ENCODE data around the gene DIS3L2. TPM values are rescaled to one million over a fixed set of nuclear protein-coding genes. Genes with fewer than 3 reads are reported as not detected.

Gene DIS3L2
- total RNA-seq, 2 donors from 2014 or later: 55.5 to 67.2 TPM

DNA sequence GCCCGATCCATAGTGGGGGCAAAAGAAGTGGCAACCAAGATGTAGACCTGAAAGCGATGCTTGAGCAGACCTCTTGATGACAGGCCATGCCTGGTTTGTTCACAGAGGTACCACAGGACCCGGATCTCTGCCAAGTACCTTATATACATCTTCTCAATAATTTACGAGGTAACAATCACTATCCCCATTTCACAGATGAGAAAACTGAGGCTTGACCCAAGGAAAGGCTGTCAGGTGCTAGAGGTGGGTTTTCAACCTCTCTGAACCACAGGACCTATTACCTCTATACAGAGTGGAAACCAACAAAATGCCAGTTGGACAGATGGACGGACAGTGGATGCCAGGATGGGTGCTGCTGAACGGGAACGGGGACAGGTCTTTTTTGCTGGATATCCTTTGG, 13.8 kb upstream of the DIS3L2 start:
- no peak overlapping the region for H3K4me3 Mint-ChIP-seq

DNA sequence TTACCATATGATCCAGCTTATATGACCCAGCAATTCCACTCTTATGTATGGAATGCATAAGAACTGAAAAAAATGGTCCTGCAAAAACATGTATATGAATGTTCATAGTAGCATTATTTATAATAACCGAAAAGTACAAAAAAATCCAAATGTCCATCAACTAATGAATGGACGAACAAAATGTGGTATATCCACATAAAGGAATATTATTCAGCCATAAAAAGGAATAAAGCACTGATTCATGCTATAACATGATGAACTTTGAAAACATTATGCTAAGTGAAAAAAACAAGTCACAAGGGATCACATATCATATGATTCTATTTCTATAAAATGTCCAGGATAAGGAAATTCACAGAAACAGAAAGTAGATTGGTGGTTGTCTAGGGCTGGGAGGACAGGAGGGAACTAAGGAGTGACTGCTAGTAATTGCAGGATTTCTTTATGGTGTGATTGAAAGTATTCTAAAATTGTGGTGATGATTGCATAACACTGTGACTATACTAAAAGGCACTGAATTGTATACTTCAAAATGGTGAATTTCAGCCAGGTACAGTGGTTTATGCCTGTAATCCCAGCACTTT, 10.0 kb upstream of the DIS3L2 start:
- H3K9me3 ChIP-seq (ENCODE audit: control insufficient read depth, low read length, poor library complexity, severe bottlenecking): no peaks in the 10 kb centered on the region
- no peak overlapping the region for H3K27ac Mint-ChIP-seq
- ATAC-seq (no peak), DNase-seq (no peak)
- H3K36me3 Mint-ChIP-seq (ENCODE audit: low read depth): no peaks in the 10 kb centered on the region
- peaks cover 27% of the 10 kb centered on the region for H3K27me3 Mint-ChIP-seq
- H3K4me1 Mint-ChIP-seq: no peaks in the 10 kb centered on the region
- no peak overlapping the region for H3K4me3 Mint-ChIP-seq

More for the DNA sequence above, 13.8 kb upstream of the DIS3L2 start:
- H3K4me1 Mint-ChIP-seq: no peaks in the 10 kb centered on the region
- peaks cover 23% of the 10 kb centered on the region for H3K27me3 Mint-ChIP-seq
- DNase-seq (no peak), ATAC-seq (no peak)
- no peaks in the 10 kb centered on the region for H3K36me3 Mint-ChIP-seq (ENCODE audit: low read depth)
- no peak overlapping the region for H3K27ac Mint-ChIP-seq
- H3K9me3 ChIP-seq (ENCODE audit: control insufficient read depth, low read length, poor library complexity, severe bottlenecking): no peaks in the 10 kb centered on the region

DNA sequence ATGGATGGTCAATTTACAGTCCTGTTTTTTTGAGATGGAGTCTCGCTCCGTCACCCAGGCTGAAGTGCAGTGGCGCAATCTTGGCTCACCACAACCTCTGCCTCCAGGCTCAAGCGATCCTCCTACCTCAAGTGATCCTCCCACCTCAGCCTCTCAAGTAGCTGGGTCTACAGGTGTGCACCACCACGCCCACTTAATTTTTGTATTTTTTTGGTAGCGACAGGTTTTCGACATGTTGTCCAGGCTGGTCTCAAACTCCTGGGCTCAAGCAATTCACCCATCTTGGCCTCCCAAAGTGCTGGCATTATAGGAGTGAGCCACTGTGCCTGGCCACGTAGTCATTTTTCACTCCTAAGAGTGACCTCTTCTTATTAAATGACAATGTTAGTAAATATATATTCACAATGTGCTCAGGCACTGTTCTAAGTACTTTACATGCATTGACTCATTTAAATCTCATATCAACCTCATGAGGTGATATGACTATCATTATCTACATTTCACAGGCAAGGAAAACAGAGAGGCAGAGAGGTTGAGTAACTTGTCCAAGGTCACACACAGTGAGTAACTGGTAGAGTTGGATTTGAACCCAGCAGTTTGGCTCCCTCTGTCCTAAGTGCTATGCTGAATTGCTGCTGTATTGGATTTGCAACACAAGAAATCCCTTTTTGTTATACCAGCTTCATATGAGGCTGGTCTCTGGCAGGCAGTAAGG, 5.6 kb upstream of the DIS3L2 start:
- Mint-ChIP-seq H3K4me3 (no peak overlapping the region), H3K27me3 (peaks cover 27% of the 10 kb centered on the region), H3K36me3 (ENCODE audit: low read depth) (no peaks in the 10 kb centered on the region), H3K4me1 (peaks cover 2% of the 10 kb centered on the region), H3K27ac (no peak overlapping the region)
- ATAC-seq: no peak
- no peaks in the 10 kb centered on the region for H3K9me3 ChIP-seq (ENCODE audit: control insufficient read depth, low read length, poor library complexity, severe bottlenecking)
- DNase-seq: no peak

DNA sequence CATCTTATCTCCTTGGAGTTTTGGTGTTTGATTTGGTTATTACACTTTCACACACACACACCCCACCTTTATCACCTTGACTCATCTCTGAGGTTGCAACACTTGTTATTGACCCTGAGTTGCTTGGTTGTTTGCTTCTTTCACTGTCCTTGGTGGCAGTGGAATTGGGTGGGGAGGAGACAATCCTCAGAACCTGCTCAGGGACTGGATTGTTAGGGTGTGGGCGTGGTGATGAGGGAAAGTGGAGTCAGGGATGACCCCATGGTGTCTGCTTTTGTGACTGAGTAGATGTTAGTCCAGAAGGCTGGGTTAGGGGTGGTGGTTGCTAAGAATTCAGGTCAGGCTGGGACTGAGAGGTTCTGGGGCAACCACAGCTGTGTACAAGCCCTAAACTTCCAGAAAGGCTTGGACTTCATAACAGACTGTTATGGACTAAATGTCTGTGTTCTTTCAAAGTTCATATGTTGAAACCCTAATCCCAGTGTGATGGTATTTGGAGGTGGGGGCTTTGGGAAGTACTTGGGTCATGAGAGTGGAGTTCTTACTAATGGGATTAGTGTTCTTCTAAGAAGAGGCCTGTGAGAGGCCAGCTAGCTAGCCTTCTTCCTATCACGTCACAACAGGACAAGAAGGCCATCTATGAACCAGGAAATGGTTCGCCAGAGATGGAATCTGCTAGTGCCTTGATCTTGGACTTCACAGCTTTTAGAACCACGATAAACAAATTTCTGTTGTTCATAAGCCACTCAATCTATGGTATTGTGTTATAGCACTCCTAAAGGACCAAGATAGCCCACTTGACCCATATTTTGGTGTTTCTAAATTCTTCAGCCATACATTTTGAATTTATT, 3.4 kb upstream of the DIS3L2 start:
- H3K4me1 Mint-ChIP-seq: peaks cover 14% of the 10 kb centered on the region
- no peak for ATAC-seq
- H3K27ac Mint-ChIP-seq: no peak overlapping the region
- peaks cover 25% of the 10 kb centered on the region for H3K27me3 Mint-ChIP-seq
- no peaks in the 10 kb centered on the region for H3K9me3 ChIP-seq (ENCODE audit: control insufficient read depth, low read length, poor library complexity, severe bottlenecking)
- no peak overlapping the region for H3K4me3 Mint-ChIP-seq
- DNase-seq: no peak
- peaks cover 2% of the 10 kb centered on the region for H3K36me3 Mint-ChIP-seq (ENCODE audit: low read depth)

DNA sequence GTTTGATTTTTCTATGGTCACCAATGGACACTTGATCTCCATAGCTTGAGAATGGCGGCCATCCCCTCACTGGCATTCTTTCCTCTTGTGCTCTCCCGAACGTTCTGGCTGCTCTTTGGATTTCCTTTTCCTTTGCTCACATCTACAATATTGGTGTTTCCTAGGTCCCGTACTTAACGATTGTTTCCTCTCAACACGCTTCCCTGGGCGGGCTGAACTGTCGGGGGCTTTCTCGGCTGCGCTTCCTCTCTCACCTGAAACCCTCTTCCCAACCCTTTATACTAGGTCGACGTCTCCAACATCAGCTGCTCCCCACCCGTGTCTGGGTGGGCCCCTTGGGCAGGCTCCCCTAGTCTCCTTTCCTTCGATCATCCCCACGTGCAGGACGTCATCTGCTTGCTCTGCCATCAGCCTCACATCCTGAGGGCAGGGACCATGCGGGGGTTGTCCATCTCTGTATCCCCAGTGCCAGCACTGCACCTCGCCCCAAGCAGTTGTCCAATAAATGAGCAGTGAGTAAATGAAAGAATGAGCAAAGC, 634 bp upstream of the DIS3L2 start:
- Mint-ChIP-seq H3K4me3 (peak overlapping the region; percentile 95), H3K4me1 (peaks cover 33% of the 10 kb centered on the region), H3K36me3 (ENCODE audit: low read depth) (peaks cover 2% of the 10 kb centered on the region), H3K27ac (peak overlapping the region; percentile 88), H3K27me3 (peaks cover 13% of the 10 kb centered on the region)
- ATAC-seq (no peak), DNase-seq (no peak)
- no peaks in the 10 kb centered on the region for H3K9me3 ChIP-seq (ENCODE audit: control insufficient read depth, low read length, poor library complexity, severe bottlenecking)

DNA sequence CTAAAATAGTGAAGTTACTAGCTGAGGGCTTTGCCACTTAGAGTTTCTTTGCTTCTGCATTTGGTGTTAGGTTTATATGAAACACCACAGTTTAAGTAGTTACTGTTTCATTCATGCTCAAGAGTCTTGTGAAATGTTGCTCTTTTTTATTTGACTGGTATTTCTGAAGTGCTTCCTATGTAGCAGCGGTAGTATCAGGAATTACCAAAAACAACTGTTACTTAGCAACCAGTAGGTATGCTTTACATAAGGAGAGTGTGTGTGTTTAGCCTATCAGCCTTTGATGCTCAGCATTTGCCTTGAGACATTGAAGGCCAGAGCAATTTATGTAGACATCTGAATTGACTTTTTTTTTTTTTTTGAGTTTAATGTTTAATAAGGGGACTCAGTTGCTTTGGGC, 3.6 kb downstream of the DIS3L2 start:
- no peak for DNase-seq

DNA sequence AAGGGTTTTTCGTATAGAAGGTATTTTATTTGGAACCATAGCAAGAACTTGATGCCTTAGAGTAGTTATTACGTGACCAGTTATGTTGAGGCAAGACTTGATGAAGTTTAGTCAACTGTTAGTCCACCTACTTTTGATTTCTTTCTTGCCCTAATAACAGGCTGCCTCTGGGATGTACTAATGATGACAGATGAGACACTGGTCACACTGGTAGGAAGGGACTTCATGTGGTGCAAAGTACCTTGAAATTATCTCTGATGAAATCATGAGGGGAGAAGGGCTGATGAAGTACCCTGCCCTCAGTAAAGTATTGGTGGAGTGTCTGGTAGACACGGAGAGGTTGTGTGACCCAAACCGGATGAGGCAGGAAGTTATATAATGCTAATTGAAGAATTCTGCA, 5.4 kb downstream of the DIS3L2 start:
- no peak overlapping the region for H3K27ac Mint-ChIP-seq
- peaks cover 40% of the 10 kb centered on the region for H3K4me1 Mint-ChIP-seq

More for the DNA sequence above, 3.6 kb downstream of the DIS3L2 start:
- Mint-ChIP-seq H3K36me3 (ENCODE audit: low read depth) (peaks cover 2% of the 10 kb centered on the region), H3K4me1 (peaks cover 46% of the 10 kb centered on the region), H3K4me3 (peak overlapping the region; percentile 33), H3K27ac (peak overlapping the region; percentile 59), H3K27me3 (no peaks in the 10 kb centered on the region)
- no peaks in the 10 kb centered on the region for H3K9me3 ChIP-seq (ENCODE audit: control insufficient read depth, low read length, poor library complexity, severe bottlenecking)
- no peak for ATAC-seq

DNA sequence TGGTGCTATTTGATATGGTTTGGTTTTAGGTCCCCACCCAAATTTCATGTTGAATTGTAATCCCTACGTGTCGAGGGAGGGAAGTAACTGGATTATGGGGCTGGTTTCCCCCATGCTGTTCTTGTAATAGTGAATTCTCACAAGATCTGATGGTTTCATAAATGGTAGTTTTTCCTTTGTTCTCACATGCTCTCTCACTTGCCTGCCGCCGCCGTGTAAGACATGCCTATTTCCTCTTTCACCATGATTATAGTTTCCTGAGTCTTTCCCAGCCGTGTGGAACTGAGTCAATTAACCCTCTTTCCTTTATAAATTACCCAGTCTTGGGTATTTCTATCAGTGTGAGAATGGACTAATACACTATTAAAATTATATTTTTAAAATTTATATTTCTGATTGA, 7.3 kb downstream of the DIS3L2 start:
- no peaks in the 10 kb centered on the region for H3K9me3 ChIP-seq (ENCODE audit: control insufficient read depth, low read length, poor library complexity, severe bottlenecking)
- no peaks in the 10 kb centered on the region for H3K27me3 Mint-ChIP-seq
- H3K4me1 Mint-ChIP-seq: peaks cover 26% of the 10 kb centered on the region
- H3K27ac Mint-ChIP-seq: no peak overlapping the region
- H3K36me3 Mint-ChIP-seq (ENCODE audit: low read depth): no peaks in the 10 kb centered on the region
- H3K4me3 Mint-ChIP-seq: no peak overlapping the region
- DNase-seq (no peak), ATAC-seq (no peak)

More for the DNA sequence above, 5.4 kb downstream of the DIS3L2 start:
- DNase-seq: no peak
- no peak for ATAC-seq
- Mint-ChIP-seq H3K4me3 (peak overlapping the region; percentile 36), H3K27me3 (no peaks in the 10 kb centered on the region), H3K36me3 (ENCODE audit: low read depth) (peaks cover under 1% of the 10 kb centered on the region)
- H3K9me3 ChIP-seq (ENCODE audit: control insufficient read depth, low read length, poor library complexity, severe bottlenecking): no peaks in the 10 kb centered on the region

DNA sequence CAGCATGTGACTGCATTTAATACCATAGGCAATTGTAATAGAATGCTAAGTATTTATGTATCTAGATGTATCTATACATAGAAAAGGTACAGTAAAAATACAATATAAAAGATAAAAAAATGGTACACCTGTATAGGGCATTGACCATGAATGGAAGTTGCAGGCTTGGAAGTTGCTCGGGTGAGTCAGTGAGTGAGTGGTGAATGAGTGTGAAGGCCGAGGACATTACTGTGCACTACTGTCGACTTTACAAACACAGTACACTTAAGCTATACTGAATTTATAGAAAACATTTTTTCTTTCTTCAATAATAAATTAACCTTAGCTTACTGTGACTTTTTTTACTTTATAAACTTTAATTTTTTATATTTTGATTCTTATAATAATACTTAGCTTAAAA, 8.9 kb downstream of the DIS3L2 start:
- no peaks in the 10 kb centered on the region for H3K9me3 ChIP-seq (ENCODE audit: control insufficient read depth, low read length, poor library complexity, severe bottlenecking)
- Mint-ChIP-seq H3K27me3 (no peaks in the 10 kb centered on the region), H3K36me3 (ENCODE audit: low read depth) (no peaks in the 10 kb centered on the region), H3K27ac (no peak overlapping the region), H3K4me3 (no peak overlapping the region), H3K4me1 (peaks cover 15% of the 10 kb centered on the region)
- DNase-seq (no peak), ATAC-seq (no peak)

DNA sequence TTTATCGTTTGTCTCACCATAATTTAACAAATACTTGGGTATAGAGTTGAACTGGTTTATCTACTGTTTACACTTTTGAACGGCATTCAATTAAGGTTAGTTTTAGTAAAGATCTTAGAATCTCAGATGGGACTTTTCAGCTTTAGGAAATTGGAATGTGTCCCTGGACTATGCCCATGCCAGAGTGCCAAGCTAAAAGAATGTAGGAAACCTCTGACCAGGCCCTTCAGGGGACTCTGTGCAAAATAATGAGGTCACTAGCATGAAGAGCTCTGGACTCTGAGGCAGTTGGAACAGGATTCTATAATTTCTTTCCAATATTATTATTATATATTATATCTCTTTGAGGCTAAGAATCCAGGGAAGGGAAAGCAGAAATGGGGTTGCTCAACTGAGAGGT, 13.5 kb downstream of the DIS3L2 start:
- H3K9me3 ChIP-seq (ENCODE audit: control insufficient read depth, low read length, poor library complexity, severe bottlenecking): no peaks in the 10 kb centered on the region
- H3K36me3 Mint-ChIP-seq (ENCODE audit: low read depth): no peaks in the 10 kb centered on the region
- ATAC-seq: no peak
- no peaks in the 10 kb centered on the region for H3K27me3 Mint-ChIP-seq
- H3K4me1 Mint-ChIP-seq: peaks cover 8% of the 10 kb centered on the region
- H3K27ac Mint-ChIP-seq: no peak overlapping the region
- DNase-seq: no peak
- H3K4me3 Mint-ChIP-seq: no peak overlapping the region

DNA sequence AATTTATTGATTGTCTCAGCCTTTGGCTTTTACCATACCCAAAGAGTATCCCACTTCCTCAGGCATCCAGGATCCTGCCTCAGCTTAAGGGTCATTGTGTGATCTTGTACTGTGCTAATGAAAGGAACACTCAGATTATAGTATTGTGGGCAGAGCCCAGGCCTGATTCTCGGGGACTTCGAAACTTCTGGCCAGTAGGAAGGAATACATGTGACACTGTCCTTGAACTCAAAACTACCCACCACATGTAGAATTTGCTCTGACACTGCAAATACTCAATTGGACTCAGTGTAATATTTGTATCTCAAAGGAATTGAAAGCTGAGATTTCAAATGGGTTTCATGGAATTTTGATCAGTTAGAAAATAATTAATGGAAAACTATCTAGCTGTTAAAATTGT, 15.9 kb downstream of the DIS3L2 start:
- ATAC-seq (no peak), DNase-seq (no peak)
- H3K9me3 ChIP-seq (ENCODE audit: control insufficient read depth, low read length, poor library complexity, severe bottlenecking): no peaks in the 10 kb centered on the region
- peak overlapping the region; percentile 41 for H3K27ac Mint-ChIP-seq
- H3K27me3 Mint-ChIP-seq: no peaks in the 10 kb centered on the region
- peaks cover 15% of the 10 kb centered on the region for H3K4me1 Mint-ChIP-seq
- H3K36me3 Mint-ChIP-seq (ENCODE audit: low read depth): no peaks in the 10 kb centered on the region
- no peak overlapping the region for H3K4me3 Mint-ChIP-seq

DNA sequence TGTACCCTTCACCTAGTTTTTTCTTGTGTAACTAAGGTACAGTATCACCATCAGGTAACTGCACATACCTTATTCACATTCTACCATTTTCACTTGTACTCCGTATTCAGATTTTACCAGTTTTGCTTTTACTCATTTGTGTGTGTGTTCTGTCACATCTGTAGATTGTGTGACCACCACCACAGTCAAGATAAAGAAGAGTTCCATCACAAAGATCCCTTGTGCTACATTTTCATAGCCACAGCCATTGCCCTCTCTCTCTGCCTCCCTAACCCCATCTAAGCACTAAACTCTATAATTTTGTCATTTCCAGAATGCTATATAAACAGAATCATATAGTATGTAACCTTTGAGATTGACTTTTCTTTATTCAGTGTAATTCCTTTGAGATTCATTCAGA, 23.5 kb downstream of the DIS3L2 start:
- H3K4me3 Mint-ChIP-seq: no peak overlapping the region
- no peak overlapping the region for H3K27ac Mint-ChIP-seq
- ATAC-seq (no peak), DNase-seq (no peak)
- H3K4me1 Mint-ChIP-seq: peaks cover 25% of the 10 kb centered on the region
- no peaks in the 10 kb centered on the region for H3K27me3 Mint-ChIP-seq
- peaks cover 5% of the 10 kb centered on the region for H3K36me3 Mint-ChIP-seq (ENCODE audit: low read depth)
- no peaks in the 10 kb centered on the region for H3K9me3 ChIP-seq (ENCODE audit: control insufficient read depth, low read length, poor library complexity, severe bottlenecking)

DNA sequence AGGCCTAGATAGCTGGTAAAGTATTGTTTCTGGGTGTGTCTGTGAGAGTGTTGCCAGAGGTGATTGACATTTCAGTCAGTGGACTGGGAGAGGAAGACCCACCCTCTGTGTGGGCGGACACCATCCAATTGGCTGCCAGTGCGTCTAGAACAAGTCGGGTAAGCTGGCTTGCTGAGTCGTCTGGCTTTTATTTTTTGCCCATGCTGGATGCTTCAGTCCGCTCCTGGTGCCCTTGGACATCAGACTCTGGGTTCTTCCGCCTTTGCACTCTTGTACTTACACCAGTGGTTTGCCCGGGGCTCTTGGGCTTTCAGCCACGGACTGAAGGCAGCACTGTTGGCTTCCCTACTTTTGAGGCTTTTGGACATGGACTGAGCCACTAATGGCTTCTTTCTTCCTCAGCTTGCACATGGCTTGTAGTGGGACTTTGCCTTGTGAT, 24.3 kb downstream of the DIS3L2 start:
- H3K27me3 Mint-ChIP-seq: no peaks in the 10 kb centered on the region
- ATAC-seq (no peak), DNase-seq (no peak)
- H3K36me3 Mint-ChIP-seq (ENCODE audit: low read depth): peaks cover 5% of the 10 kb centered on the region
- H3K4me3 Mint-ChIP-seq: no peak overlapping the region
- no peak overlapping the region for H3K27ac Mint-ChIP-seq
- peaks cover 25% of the 10 kb centered on the region for H3K4me1 Mint-ChIP-seq
- H3K9me3 ChIP-seq (ENCODE audit: control insufficient read depth, low read length, poor library complexity, severe bottlenecking): no peaks in the 10 kb centered on the region

All from T-helper 17 cell (primary cell).